ENCODE measurements around the gene TAF8.

- TF ChIP-seq CTCF (IDR thresholded peaks at IDR 0.05) = no peak
- no peak for TF ChIP-seq SMC3 (IDR thresholded peaks at IDR 0.05; ENCODE audit: low read depth, low read length)
- TF ChIP-seq NRF1 (IDR thresholded peaks at IDR 0.05; ENCODE audit: low read depth, low read length) = no peak
- no peak for TF ChIP-seq PBX3 (IDR thresholded peaks at IDR 0.05)
- TF ChIP-seq GATA2 (CRISPR knock-in tag; IDR thresholded peaks at IDR 0.05) = no peak
- TF ChIP-seq IRF3 (IDR thresholded peaks at IDR 0.05; ENCODE audit: low read depth, low read length) = no peak
- TF ChIP-seq ELF1 (IDR thresholded peaks at IDR 0.05) = no peak
- TF ChIP-seq SIN3A (IDR thresholded peaks at IDR 0.05; ENCODE audit: borderline replicate concordance, low read depth, low read length) = no peak
- no peak for TF ChIP-seq EP300 (IDR thresholded peaks at IDR 0.05; ENCODE audit: borderline replicate concordance in 1 of 2, low read depth in 1 of 2, low read length in 1 of 2)
- no peak for TF ChIP-seq POLR2AphosphoS5 (IDR thresholded peaks at IDR 0.05; ENCODE audit: low read depth, low read length)
Measured at GRCh38 chr6:42100029-42100901, 49.9 kb downstream of the TAF8 start.

Measured in SK-N-SH (cell line).